HCT116 (cell line): ENCODE results near the gene RCSD1. TPM values are rescaled to one million over a fixed set of nuclear protein-coding genes. Genes with fewer than 3 reads are reported as not detected.

Experiments
- ATAC-seq: fragments of 200-7000 bp; cut with Tn5 transposase; 2 replicates; pipeline ENCODE4 v1.9.1; 2020; ENCODE audit warnings: mild to moderate bottlenecking, moderate library complexity
- BruUV-seq: library from RNA; stranded (reverse); fragments of 400-500 nt; replicated peaks from 2 replicates; lab custom pipeline; 2021; lab: Mats Ljungman, UMichigan
- CTCF ChIA-PET: fragments of 300-600 bp; sonication (Branson Sonifier 250); formaldehyde crosslinking; loops from one replicate; lab custom pipeline; 2021; ENCODE audit warnings: antibody characterized with exemption; lab: Charles Lee
- POLR2A ChIA-PET: fragments of 300-600, 350-600 bp; sonication (Branson Sonifier 250); formaldehyde crosslinking; loops from one replicate; lab custom pipeline; 2021; ENCODE audit warnings: antibody characterized with exemption; lab: Charles Lee
- RAD21 ChIA-PET, 2 experiments: fragments of 300-600 bp; sonication (Branson Sonifier 250); formaldehyde crosslinking; loops; one replicate each; lab custom pipeline; 2023; ENCODE audit warnings: low total read pairs in 2 of 2; ENCODE audit not compliant: uncharacterized antibody in 2 of 2, unreplicated experiment in 2 of 2, low non-redundant PET in 1 of 2; lab: Charles Lee
- DNase-seq: peaks from one replicate; pipeline ENCODE4 v3.0.0-alpha.2; 2010; ENCODE audit warnings: low read depth, low spot score
- H2AFZ ChIP-seq: fragments of 200-600 bp; shearing (Covaris generic), sonication (generic); 2 replicates; pipeline ENCODE4 v1.6.1; 2017; ENCODE audit warnings: low read depth, mixed run types, mixed read lengths, antibody characterized with exemption, low read length; ENCODE audit not compliant: poor library complexity, severe bottlenecking
- H3K27ac ChIP-seq: 2 replicates; pipeline ENCODE4 v1.5.1; 2012; ENCODE audit warnings: low read depth, low read length
- H3K27me3 ChIP-seq: fragments of 200-600 bp; sonication (generic); 2 replicates; pipeline ENCODE4 v1.6.1; 2016; ENCODE audit warnings: mixed run types, low read length, mixed read lengths; ENCODE audit not compliant: insufficient read depth
- H3K36me3 ChIP-seq, 2 experiments: fragments of 200-500 bp in 1 of 2; fragments of 200-600 bp in 1 of 2; sonication (Bioruptor generic) in 1 of 2; sonication (generic) in 1 of 2; 2 replicates each; pipeline versions ENCODE4 v1.5.1 to v1.6.1; 2014 to 2016; ENCODE audit warnings: low read length in 2 of 2, inconsistent platforms in 1 of 2, mixed read lengths in 1 of 2, mixed run types in 1 of 2; ENCODE audit not compliant: insufficient read depth in 2 of 2, control insufficient read depth in 1 of 2
- H3K4me1 ChIP-seq, 2 experiments: fragments of 200-600 bp in 1 of 2; sonication (generic) in 1 of 2; 2 replicates each; pipeline versions ENCODE4 v1.5.1 to v1.6.1; 2012 to 2017; ENCODE audit warnings: low read length in 2 of 2, inconsistent platforms in 1 of 2, mild to moderate bottlenecking in 1 of 2, mixed read lengths in 1 of 2, mixed run types in 1 of 2, moderate library complexity in 1 of 2; ENCODE audit not compliant: insufficient read depth in 2 of 2, control insufficient read depth in 1 of 2
- H3K4me2 ChIP-seq: fragments of 200-600 bp; sonication (generic); 2 replicates; pipeline ENCODE4 v1.6.1; 2017; ENCODE audit warnings: mixed run types, low read length, mixed read lengths
- H3K4me3 ChIP-seq, 2 experiments: fragments of 200-600 bp in 1 of 2; sonication (generic) in 1 of 2; replicated peaks in 1 of 2; 2 replicates each; pipeline ENCODE4 v1.5.1; 2011 to 2016; ENCODE audit warnings: low read length in 2 of 2, control low read depth in 1 of 2, low read depth in 1 of 2, mild to moderate bottlenecking in 1 of 2, mixed read lengths in 1 of 2, mixed run types in 1 of 2
- H3K79me2 ChIP-seq: fragments of 200-600 bp; sonication (generic); 2 replicates; pipeline ENCODE4 v1.6.1; 2017; ENCODE audit warnings: mild to moderate bottlenecking, mixed run types, low read length, moderate library complexity, mixed read lengths; ENCODE audit not compliant: insufficient read depth
- H3K9ac ChIP-seq: fragments of 200-600 bp; sonication (generic); 2 replicates; pipeline ENCODE4 v1.6.1; 2016; ENCODE audit warnings: low read length, mixed read lengths
- H3K9me2 ChIP-seq: fragments of 200-600 bp; sonication (generic), shearing (Covaris generic); 2 replicates; pipeline ENCODE4 v1.6.1; 2017; ENCODE audit warnings: mixed run types, mild to moderate bottlenecking, moderate library complexity; ENCODE audit not compliant: insufficient read depth
- H3K9me3 ChIP-seq, 2 experiments: fragments of 200-500 bp in 1 of 2; fragments of 200-600 bp in 1 of 2; sonication (Bioruptor generic) in 1 of 2; sonication (generic) in 1 of 2; 2 replicates each; pipeline ENCODE4 v1.6.1; 2014 to 2017; ENCODE audit warnings: low read length in 2 of 2, mixed read lengths in 2 of 2, inconsistent platforms in 1 of 2, low read depth in 1 of 2, mild to moderate bottlenecking in 1 of 2, mixed run types in 1 of 2, moderate library complexity in 1 of 2; ENCODE audit not compliant: control insufficient read depth in 1 of 2, insufficient read depth in 1 of 2
- H4K20me1 ChIP-seq: fragments of 200-600 bp; sonication (generic), shearing (Covaris generic); 2 replicates; pipeline ENCODE4 v1.6.1; 2017; ENCODE audit warnings: mixed run types, mild to moderate bottlenecking, moderate library complexity; ENCODE audit not compliant: insufficient read depth
- CBX3 ChIP-seq: IDR thresholded peaks from 2 replicates; pipeline ENCODE4 v1.6.1; 2012; ENCODE audit warnings: low read depth
- CEBPB ChIP-seq: IDR thresholded peaks from 2 replicates; pipeline ENCODE4 v1.6.1; 2012; ENCODE audit warnings: low read depth
- EGR1 ChIP-seq: IDR thresholded peaks from 2 replicates; pipeline ENCODE4 v1.6.1; 2012; ENCODE audit warnings: low read depth
- ELF1 ChIP-seq: IDR thresholded peaks from 2 replicates; pipeline ENCODE4 v1.6.1; 2012; ENCODE audit warnings: low read depth, borderline replicate concordance
- EZH2 ChIP-seq: fragments of 200-600 bp; sonication (generic); IDR thresholded peaks from 2 replicates; pipeline ENCODE4 v1.6.1; 2017; ENCODE audit warnings: antibody characterized with exemption, mixed run types
- EZH2phosphoT487 ChIP-seq: fragments of 200-600 bp; IDR thresholded peaks from 2 replicates; pipeline ENCODE4 v1.6.1; 2018; ENCODE audit warnings: antibody characterized with exemption, borderline replicate concordance
- FOSL1 ChIP-seq: IDR thresholded peaks from 2 replicates; pipeline ENCODE4 v1.6.1; 2012; ENCODE audit warnings: low read depth
- JUND ChIP-seq: IDR thresholded peaks from 2 replicates; pipeline ENCODE4 v1.6.1; 2012
- MAX ChIP-seq: IDR thresholded peaks from 2 replicates; pipeline ENCODE4 v1.6.1; 2012
- POLR2A ChIP-seq: IDR thresholded peaks from 2 replicates; pipeline ENCODE4 v1.7.0; 2011; ENCODE audit warnings: borderline replicate concordance; ENCODE audit not compliant: insufficient read depth, insufficient read length; ENCODE audit errors: extremely low read depth
- RAD21 ChIP-seq: IDR thresholded peaks from 2 replicates; pipeline ENCODE4 v1.6.1; 2012; ENCODE audit warnings: low read depth, mild to moderate bottlenecking
- REST ChIP-seq: IDR thresholded peaks from 2 replicates; pipeline ENCODE4 v1.6.1; 2012; ENCODE audit warnings: low read depth
- SIN3A ChIP-seq: IDR thresholded peaks from 2 replicates; pipeline ENCODE4 v1.6.1; 2012; ENCODE audit warnings: low read depth
- SRF ChIP-seq: IDR thresholded peaks from 2 replicates; pipeline ENCODE4 v1.6.1; 2012; ENCODE audit warnings: low read depth
- TCF7L2 ChIP-seq: IDR thresholded peaks from 2 replicates; pipeline ENCODE4 v1.7.0; 2011; ENCODE audit warnings: borderline replicate concordance, inconsistent platforms; ENCODE audit not compliant: insufficient read depth, insufficient read length; ENCODE audit errors: extremely low read depth
- YY1 ChIP-seq: IDR thresholded peaks from 2 replicates; pipeline ENCODE4 v1.6.1; 2011; ENCODE audit warnings: low read length, low read depth, moderate library complexity, mild to moderate bottlenecking; ENCODE audit not compliant: insufficient replicate concordance; ENCODE audit errors: extremely low read depth
- ZBTB33 ChIP-seq: IDR thresholded peaks from 2 replicates; pipeline ENCODE4 v1.6.1; 2011; ENCODE audit warnings: mild to moderate bottlenecking, low read length, moderate library complexity; ENCODE audit not compliant: insufficient replicate concordance; ENCODE audit errors: extremely low read depth
- ZFX ChIP-seq: fragments of 450-650 bp; IDR thresholded peaks from 2 replicates; pipeline ENCODE4 v1.6.1; 2017
- ZNF274 ChIP-seq: fragments of 200-500 bp; sonication (Bioruptor generic); IDR thresholded peaks from 2 replicates; pipeline ENCODE4 v1.6.1; 2014; ENCODE audit warnings: mild to moderate bottlenecking, low read depth, low read length, inconsistent platforms
- intact Hi-C: fragments of 100-400 bp; cut with micrococcal nuclease; formaldehyde crosslinking; loops from 2 replicates; pipeline ENCODE4 v1.10.0; 2022
- total RNA-seq: library from RNA; stranded (reverse); gene quantifications from one replicate; pipeline ENCODE4 v1.2.1, GENCODE V29; 2021; ENCODE audit not compliant: unreplicated experiment

RCSD1 gene
- total RNA-seq, 1 experiment from 2014 or later = 0.15 TPM

GRCh38 chr1:167658574-167659328 lies 28.7 kb downstream of the RCSD1 start:
- ChIA-PET POLR2A (no interaction called here), RAD21 (no interaction called here), CTCF (no interaction called here)
- H3K9me2 ChIP-seq = no peaks in the 10 kb centered on the region
- no peaks in the 10 kb centered on the region for H3K36me3 ChIP-seq
- intact Hi-C loops = no loop called here
- no peak overlapping the region for H3K27ac ChIP-seq
- no peak overlapping the region for H3K4me2 ChIP-seq
- no peak overlapping the region for H3K4me3 ChIP-seq
- H3K79me2 ChIP-seq = no peaks in the 10 kb centered on the region
- H3K9ac ChIP-seq = no peak overlapping the region
- no peak for TF ChIP-seq ZFX
- TF ChIP-seq FOSL1 = no peak
- TF ChIP-seq TCF7L2 = no peak
- TF ChIP-seq EZH2 = no peak
- no peak for TF ChIP-seq EGR1
- no peak for TF ChIP-seq POLR2A
- TF ChIP-seq JUND = no peak
- TF ChIP-seq EZH2phosphoT487 = no peak
- TF ChIP-seq ZNF274 = no peak
- no peak for TF ChIP-seq CBX3
- TF ChIP-seq CEBPB = no peak
- no peak for TF ChIP-seq YY1
- no peak for TF ChIP-seq MAX
- TF ChIP-seq SIN3A = no peak
- no peak for TF ChIP-seq ELF1
- TF ChIP-seq REST = no peak
- no peak for TF ChIP-seq SRF
- TF ChIP-seq ZBTB33 = no peak
- no peak for TF ChIP-seq RAD21
- H3K9me3 ChIP-seq = no peaks in the 10 kb centered on the region
- no peak overlapping the region for H2AFZ ChIP-seq
- H3K27me3 ChIP-seq = 0 out of 2 replicates have a peak, but pooled peaks cover 3% of the 10 kb centered on the region
- H3K4me1 ChIP-seq = peaks cover 2 to 14% of the 10 kb centered on the region in 2 experiments; a peak in 3 of 4 replicates
- no peaks in the 10 kb centered on the region for H4K20me1 ChIP-seq
- BruUV-seq = no TSS peak
- ATAC-seq = no peak
- DNase-seq = no peak
